Activated T-cell treated with anti-CD3 and anti-CD28 coated beads for 24 hours (primary cell): Measurements from ENCODE around the gene PDLIM3.

Source experiments
- DNase-seq: peaks from one replicate; pipeline ENCODE4 v3.0.0-alpha.2; 2020; ENCODE audit warnings: low read depth

PDLIM3 gene

DNA sequence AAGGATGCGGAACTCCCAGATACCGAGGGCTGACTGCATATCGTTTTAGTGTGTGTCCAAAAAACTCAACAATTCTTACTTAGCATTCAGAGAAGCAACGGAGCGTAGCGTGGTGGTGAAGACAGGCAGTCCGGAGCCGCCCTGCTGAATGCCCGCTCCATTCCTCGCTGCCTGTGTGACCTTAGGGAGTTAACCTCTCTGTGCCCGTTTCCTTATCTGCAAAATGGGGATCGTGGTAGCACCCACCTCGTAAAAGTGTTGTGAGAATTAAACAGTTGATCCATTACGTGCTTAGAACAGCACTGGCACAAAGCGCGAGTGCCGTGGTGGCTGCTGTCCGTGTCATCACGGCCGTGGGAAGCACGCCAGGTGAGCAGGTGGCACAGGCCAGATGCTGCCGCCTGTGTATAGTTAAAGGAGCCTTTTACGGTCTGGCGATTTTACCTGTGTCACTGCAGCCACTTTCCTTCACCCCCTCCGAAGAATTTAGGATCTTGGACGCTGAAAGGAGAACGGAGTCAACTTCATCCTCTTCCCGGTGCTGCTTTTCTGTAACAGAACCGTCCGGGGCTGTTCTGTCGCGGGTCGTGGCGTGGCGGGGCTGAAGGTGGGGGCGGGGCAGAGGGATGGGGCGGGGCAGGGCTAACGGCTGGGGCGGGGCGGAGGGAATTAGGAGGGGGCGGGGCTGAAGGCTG lies 64.7 kb downstream of the PDLIM3 start:
- peak; percentile 11 for DNase-seq

DNA sequence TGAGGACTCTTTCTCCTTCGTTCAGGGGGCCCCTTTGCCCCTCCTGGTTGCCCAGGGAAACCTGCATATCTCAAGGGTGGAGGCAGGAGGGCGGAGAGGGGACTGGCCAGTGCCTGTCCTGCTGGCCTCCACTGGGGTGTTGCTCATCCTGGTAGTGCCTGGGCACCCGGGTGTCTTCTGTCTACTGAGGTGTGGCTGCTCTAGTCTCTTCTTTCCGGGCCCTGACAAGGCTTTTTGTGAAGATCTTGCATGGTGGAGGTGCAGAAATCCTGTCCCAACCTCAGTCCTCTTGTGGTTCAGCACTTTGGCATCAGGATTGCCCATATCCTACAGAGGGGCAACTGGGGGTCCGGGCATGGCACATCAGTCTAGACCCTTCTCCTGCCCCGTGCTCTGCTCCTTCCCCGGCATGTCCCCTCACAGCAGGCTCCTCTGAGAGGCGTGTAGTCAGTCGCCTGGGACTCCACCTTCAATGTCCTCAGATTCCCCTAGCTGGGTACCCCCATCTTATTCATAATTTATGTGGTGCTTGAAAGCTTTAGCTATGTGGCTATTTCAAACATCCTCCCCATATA lies 65.6 kb downstream of the PDLIM3 start:
- no peak for DNase-seq

DNA sequence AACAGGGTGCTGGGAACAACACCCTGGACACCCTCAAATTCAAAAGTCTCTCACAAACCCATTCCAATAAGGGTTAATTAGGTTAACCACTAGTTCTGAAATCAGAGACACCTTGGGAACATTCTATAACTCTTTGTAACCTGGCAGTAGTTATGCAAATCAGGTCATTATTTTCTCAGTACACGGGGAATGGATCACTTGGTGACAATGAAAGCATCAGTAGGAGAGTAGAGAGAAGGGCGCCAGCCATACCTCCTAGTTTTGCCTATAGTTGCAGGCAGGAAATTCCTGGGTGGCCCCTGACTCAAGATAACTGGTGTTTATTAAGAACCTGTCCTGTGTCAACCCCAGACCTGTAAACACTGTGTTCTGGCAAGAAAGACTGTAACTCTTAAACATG lies 66.3 kb downstream of the PDLIM3 start:
- DNase-seq: no peak

DNA sequence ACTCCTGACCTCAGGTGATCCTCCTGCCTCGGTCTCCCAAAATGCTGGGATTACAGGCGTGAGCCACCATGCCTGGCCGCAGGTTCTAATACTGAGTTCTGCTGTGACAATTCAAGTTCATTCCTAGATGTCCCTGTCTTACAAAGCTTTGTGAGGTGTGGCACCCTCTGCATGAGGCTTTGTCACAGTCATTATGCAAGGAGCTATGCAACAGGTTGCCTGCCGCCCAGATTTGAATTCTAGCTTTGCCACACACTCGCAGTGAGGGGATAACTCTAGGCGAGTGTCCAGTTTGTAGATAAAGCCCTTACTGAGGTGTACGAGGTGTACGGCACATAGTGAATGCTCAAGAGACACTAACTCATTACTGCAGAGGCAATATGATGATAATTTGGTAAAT lies 67.3 kb downstream of the PDLIM3 start:
- no peak for DNase-seq

DNA sequence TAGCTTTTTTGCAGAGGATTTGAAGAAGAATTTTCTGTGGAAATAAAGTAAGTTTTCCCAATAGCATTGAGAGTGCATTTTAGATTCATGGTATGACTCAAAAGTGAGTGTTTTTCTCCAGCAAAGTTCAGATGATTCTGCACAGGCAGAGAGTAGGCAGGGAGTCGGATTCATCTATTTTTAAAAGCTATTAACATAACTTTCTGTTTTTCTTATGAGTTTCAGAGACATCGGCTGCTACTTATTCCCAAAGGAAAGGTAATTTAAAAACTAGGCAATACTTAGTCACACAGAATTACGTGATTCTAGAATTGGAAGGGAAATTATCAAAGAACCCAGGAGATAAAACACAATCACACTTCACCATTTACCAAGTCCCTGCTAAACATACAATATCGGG lies 68.2 kb downstream of the PDLIM3 start:
- DNase-seq: no peak

DNA sequence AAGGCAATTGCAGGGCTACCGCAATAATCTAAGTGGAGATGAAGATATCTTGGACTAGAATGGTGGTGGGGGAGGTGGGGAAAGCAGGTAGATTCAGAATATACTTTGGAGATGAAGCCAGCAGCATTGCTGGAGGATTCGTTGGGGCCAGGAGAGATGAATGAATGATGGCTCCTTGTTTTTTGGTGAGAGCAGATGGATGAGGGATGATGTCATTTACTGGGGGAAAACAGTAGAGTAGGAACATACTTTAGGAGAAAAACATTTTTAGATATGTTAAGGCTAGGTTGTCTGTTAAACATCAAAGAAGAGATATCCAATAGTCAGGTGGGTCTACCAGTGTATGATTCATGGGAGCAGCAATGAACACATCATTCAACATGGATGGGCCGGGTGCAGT lies 69.6 kb downstream of the PDLIM3 start:
- DNase-seq: no peak

DNA sequence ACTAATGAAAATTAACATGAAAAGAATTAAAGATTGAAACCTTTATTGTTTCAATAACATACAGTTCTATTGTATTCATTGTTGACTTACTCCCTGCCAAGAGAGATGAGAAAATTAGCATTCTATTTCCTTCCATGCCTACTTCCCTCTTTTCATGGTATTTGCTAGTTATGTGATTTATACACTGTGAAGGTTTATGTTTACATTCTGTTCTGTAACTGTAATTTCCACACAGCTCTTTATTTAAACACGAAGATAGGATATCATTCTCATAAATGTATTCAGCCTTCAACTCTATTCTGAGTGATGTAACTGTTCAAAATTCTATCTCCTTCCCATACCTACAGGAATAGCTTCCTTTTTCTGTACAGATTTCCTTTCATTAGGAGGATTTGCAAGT lies 70.4 kb downstream of the PDLIM3 start:
- no peak for DNase-seq

DNA sequence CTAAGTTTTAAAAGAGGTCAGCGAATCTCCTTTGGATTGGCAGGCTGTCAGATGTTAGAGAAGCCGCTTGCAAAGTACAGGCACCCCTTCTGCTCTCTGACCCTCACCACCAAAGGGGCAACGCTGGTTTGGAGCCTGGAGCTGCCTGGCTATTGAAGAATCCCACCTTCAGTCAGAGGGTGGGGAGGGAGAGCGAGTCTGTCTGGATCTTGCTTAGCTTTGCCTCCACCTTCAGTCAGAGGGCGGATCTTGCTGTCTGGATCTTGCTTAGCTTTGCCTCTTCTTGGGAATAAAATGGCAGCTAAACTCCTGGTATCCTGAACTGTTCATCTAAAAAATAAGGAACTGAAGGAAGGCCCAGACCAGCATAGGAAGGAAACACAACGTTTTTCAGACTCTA lies 71.1 kb downstream of the PDLIM3 start:
- no peak for DNase-seq

DNA sequence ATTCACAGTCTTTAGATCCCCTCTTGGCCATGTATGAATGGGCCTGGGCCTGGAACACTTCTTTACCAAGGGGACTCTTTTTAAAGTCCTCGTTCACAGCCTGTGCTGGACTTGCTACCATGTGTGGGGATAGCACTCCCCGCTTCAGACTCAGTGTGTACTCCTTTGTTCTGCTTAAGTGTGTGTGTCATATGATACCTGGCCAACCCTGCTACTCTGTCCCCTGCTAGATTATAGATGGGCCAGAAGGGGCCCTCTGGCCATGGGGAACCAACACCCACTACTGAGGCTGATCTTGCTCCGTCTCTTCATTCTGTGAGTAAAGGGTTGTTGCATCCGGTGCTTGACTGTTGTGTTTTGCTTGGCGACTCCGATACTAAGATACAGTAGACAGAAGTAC lies 71.8 kb downstream of the PDLIM3 start:
- no peak for DNase-seq

DNA sequence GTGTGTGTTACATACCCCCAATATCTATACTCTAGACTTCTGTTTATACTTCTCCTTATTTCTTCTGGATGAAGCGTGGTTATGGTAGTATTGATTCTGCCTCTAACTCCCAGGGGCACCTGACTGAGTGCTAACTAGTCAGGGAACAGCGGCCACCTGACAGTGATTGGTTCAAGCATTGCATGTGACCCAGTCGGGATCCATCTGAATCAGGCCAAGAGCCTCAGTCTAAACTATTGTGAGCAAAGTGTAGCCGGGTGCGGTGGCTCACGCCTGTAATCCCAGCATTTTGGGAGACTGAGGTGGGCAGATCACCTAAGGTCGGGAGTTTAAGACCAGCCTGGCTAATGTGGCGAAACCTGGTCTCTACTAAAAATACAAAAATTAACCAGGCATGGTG lies 73.7 kb downstream of the PDLIM3 start:
- DNase-seq: no peak

DNA sequence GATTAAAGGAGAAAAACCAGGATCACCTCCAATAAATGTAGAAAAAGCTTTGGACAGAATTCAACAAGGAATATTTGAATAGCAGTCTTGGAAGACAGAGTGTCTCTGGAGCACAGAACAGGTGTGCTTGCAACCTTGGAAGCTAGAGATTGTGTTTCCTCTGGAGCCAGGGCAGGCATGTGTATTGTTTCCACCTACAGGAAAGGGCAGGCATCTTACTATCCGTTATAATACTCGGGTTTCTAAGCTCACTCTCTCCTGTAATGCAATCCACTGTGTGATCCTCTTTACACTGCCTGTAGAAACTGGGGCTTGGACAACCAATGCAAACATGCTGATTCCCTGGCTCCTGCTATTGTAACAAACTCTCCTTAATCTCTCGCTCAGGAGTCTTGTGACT lies 78.2 kb downstream of the PDLIM3 start:
- DNase-seq: no peak

DNA sequence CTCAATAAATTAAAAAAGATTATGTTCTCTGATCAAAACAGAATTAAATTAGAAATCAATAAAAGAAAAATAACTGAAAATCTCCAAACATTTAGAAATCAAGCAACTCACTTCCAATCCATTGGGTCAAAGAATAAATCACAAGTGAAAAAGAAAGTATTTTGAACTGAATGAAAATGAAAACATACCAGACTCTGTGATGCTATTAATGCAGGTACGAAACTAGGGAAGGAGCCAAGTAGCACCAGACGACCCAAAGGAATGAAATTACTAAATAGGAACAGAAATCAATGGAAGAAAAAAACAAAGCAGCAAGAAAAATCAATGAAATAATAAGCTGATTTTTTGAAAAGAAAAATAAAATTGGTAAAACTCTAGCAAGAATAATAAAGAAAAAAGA lies 79.2 kb downstream of the PDLIM3 start:
- no peak for DNase-seq
